ENCODE results near the gene SAP30BP. TPM values are rescaled to one million over a fixed set of nuclear protein-coding genes. Genes with fewer than 3 reads are reported as not detected.

SAP30BP gene
- total RNA-seq, 1 experiment from 2014 or later: 89.7 TPM

DNA sequence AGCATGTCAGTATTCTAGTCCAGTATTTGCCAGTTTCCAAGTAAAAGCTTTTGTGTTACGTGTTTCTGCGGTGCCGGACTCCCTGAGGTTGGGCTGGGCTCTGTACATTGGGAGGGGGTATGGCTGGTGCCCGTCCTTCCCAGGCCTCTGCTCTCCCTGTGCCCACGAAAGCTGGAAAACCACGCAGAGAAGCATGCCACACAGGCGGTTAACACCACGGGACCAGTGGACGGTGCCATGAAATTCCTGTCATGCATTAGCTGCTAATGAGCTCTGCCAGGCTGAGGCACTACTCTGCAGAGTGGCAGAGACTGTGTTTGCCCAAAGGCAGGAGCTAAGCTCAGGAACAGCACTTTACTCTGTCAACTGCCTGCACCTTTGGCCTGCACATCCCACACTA lies 25.8 kb upstream of the SAP30BP start:
- H3K4me2 ChIP-seq (ENCODE audit: insufficient read depth, insufficient read length, low read length): no peak overlapping the region
- H3K23ac ChIP-seq (ENCODE audit: insufficient read length, low read depth, low read length): no peak overlapping the region
- peaks cover 7% of the 10 kb centered on the region; the same call in 1 of the 2 replicates for H3K4me1 ChIP-seq (ENCODE audit: insufficient read depth, low read length)
- H4K5ac ChIP-seq (ENCODE audit: insufficient read length, low read depth, low read length): no peak overlapping the region
- no peaks in the 10 kb centered on the region for H3K9me3 ChIP-seq (ENCODE audit: control insufficient read depth, low read depth, low read length)
- H3T11ph ChIP-seq (ENCODE audit: low read length): no peak overlapping the region
- no peak overlapping the region for H3K27ac Mint-ChIP-seq
- H3K36me3 Mint-ChIP-seq (ENCODE audit: insufficient read depth in 1 of 3, low read depth in 3 of 3): peaks cover 0 to 4% (median 3%) of the 10 kb centered on the region in 3 experiments; a peak in 2 of 7 replicates
- no peak overlapping the region for H3K18ac ChIP-seq (ENCODE audit: insufficient read length, low read depth, low read length)
- no peak for DNase-seq
- H3K9me3 Mint-ChIP-seq: no peaks in the 10 kb centered on the region
- H3K27me3 ChIP-seq (ENCODE audit: insufficient read depth, low read length): no peaks in the 10 kb centered on the region
- no peak overlapping the region for H2BK12ac ChIP-seq (ENCODE audit: insufficient read length, low read depth, low read length)
- no peak overlapping the region for H3K4ac ChIP-seq (ENCODE audit: low read depth, low read length)
- H4K91ac ChIP-seq (ENCODE audit: insufficient read length, low read depth, low read length): no peak overlapping the region
- no peak overlapping the region for H3K14ac ChIP-seq (ENCODE audit: insufficient read depth, low read length)
- H3K79me1 ChIP-seq (ENCODE audit: insufficient read depth, low read depth, low read length, poor library complexity, severe bottlenecking): no peaks in the 10 kb centered on the region
- no peak overlapping the region for H3K56ac ChIP-seq (ENCODE audit: insufficient read length, low read depth, low read length)
- H4K20me1 ChIP-seq (ENCODE audit: control insufficient read depth, insufficient read depth, insufficient read length): no peaks in the 10 kb centered on the region
- H3K23me2 ChIP-seq (ENCODE audit: insufficient read length, low read depth, low read length, poor library complexity, severe bottlenecking): no peaks in the 10 kb centered on the region
- no peaks in the 10 kb centered on the region for H3K79me2 ChIP-seq (ENCODE audit: insufficient read depth, low read length)
- H3K4me1 Mint-ChIP-seq: peaks cover 33 to 34% of the 10 kb centered on the region in 2 experiments
- no peaks in the 10 kb centered on the region for H3K27me3 Mint-ChIP-seq (ENCODE audit: low read depth)
- no peak overlapping the region for H2BK5ac ChIP-seq (ENCODE audit: insufficient read length, low read length)
- H3K27ac ChIP-seq (ENCODE audit: insufficient read length, low read depth, low read length): no peak overlapping the region
- no peak overlapping the region for H2BK120ac ChIP-seq (ENCODE audit: low read depth, low read length, poor library complexity, severe bottlenecking)
- H2BK20ac ChIP-seq (ENCODE audit: low read depth, low read length, poor library complexity, severe bottlenecking): no peak overlapping the region
- no peak overlapping the region for H3K9ac ChIP-seq (ENCODE audit: extremely low read depth, insufficient read length, low read length)
- H2AK5ac ChIP-seq (ENCODE audit: insufficient read length, low read length): no peak overlapping the region
- no CpG with 5 or more reads among the region's 9 CpGs for WGBS (ENCODE audit: extremely low coverage, insufficient read length, low lambda C conversion rate)
- no peak overlapping the region for H4K8ac ChIP-seq (replicated peaks; ENCODE audit: insufficient read length, low read depth, low read length)
- H3K4me3 Mint-ChIP-seq: no peak overlapping the region
- no peak overlapping the region for H2BK15ac ChIP-seq (ENCODE audit: low read depth, low read length)
- no peak overlapping the region for H2AFZ ChIP-seq (ENCODE audit: low read length)
- TF ChIP-seq, protein P1, sequence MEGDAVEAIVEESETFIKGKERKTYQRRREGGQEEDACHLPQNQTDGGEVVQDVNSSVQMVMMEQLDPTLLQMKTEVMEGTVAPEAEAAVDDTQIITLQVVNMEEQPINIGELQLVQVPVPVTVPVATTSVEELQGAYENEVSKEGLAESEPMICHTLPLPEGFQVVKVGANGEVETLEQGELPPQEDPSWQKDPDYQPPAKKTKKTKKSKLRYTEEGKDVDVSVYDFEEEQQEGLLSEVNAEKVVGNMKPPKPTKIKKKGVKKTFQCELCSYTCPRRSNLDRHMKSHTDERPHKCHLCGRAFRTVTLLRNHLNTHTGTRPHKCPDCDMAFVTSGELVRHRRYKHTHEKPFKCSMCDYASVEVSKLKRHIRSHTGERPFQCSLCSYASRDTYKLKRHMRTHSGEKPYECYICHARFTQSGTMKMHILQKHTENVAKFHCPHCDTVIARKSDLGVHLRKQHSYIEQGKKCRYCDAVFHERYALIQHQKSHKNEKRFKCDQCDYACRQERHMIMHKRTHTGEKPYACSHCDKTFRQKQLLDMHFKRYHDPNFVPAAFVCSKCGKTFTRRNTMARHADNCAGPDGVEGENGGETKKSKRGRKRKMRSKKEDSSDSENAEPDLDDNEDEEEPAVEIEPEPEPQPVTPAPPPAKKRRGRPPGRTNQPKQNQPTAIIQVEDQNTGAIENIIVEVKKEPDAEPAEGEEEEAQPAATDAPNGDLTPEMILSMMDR (conservative IDR thresholded peaks at IDR 0.05): no peak

Data from H9 (cell line).